Measurements from ENCODE around the gene NUDT13.

The NUDT13 gene

GRCh38 chr10:73167458-73167782, 57.2 kb downstream of the NUDT13 start:
- no peak for DNase-seq

DNA sequence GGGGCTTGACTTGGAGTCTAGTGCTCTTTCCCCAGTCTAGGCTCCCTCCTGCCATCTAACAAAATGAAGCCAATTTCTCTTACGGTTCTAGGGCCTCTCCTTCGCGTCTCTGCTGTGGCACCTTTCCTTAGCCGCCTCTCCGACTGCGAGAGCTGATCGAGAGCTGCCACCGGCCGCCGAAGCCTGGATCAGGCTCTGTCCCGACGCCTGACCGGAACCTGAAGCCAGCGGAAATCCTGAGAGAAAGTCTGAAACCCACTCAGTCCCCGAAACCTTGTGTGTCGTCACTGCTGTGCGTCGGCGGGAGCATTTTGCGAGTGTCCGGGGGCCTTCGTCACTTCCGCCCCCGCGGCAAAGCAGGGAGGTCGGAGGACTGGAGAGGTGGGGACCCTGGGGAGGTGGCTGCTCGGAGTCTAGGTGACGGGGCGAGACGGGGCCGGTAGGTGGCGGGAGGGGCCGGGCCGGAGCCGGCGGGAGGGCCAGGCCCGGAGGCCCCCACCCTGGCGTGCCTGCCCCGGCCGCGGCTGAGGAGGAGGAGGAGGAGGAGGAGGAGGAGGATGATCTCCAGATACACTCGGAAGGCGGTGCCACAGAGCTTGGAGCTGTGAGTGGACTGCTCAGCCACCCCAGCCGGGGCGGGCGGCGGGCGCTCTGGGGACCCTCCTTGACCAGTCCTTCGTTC, 57.7 kb downstream of the NUDT13 start, which contains the start of the genes ECD and FAM149B1:
Gene ECD, minus strand, starts transcription at position 226 of the 682 bp plus-strand sequence. CDS start 4,071 bp downstream, outside the sequence.
Gene FAM149B1, plus strand, starts transcription at position 337 of the 682 bp plus-strand sequence. Its CDS starts 221 bp downstream, at position 558.
- DNase-seq = peak; percentile 89

DNA sequence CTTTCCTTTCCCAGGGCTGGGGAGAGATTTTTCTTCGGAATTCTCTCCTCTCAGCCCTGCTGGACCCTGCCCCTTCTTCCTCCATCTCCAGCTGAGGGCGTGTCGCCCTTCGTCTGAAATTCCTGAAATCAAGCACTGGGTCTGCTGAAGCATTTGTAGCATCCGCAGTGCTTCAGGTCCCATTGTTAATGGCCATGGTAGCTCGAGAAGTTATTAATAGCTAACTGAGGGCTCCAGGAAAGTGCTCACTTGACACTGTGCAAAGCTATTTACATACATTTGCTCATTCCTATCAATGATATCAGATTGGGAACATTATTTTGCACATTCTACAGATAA, 58.2 kb downstream of the NUDT13 start:
- no peak for DNase-seq

DNA sequence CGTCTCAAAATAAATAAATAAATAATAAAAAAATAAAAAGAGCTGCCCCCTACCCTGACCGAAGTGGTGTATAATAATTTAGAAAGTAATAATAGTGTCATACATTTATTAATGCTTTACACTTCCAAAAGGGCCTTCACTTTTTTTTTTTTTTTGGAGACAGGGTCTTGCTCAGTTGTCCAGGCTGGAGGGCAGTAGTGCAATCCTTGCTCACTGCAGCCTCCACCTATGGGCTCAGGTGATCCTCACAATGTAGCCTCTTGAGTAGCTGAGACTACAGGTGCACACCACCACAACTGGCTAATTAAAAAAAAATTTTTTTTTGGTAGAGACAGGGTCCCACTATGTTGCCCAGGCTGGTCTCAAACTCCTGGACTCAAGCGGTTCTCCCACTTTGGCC, 59.1 kb downstream of the NUDT13 start:
- DNase-seq = no peak

GRCh38 chr10:73172867-73173266, 62.6 kb downstream of the NUDT13 start:
- DNase-seq = no peak

- DNase-seq = no peak
Observed at GRCh38 chr10:73174148-73174925, 64.1 kb downstream of the NUDT13 start.

Measured in activated CD4-positive, alpha-beta T cell treated with anti-CD3 and anti-CD28 coated beads for 1 hour (primary cell).